ENCODE measurements around the gene DHRS13. TPM values are rescaled to one million over a fixed set of nuclear protein-coding genes. Genes with fewer than 3 reads are reported as not detected.
"Not testable (repeated sequence)": the region's sequence is repeated elsewhere in the genome, so short reads cannot be mapped to it uniquely, and the experiment has no call there.

Gene DHRS13
- total RNA-seq, 1 donor from 2014 or later: 10.1 TPM

- DNase-seq: no peak
Observed at GRCh38 chr17:28901866-28902818, 737 bp downstream of the DHRS13 start.

- no peak for DNase-seq
Observed at GRCh38 chr17:28900986-28901726, 1.7 kb downstream of the DHRS13 start.

GRCh38 chr17:28899212-28899815 lies 3.6 kb downstream of the DHRS13 start:
- no peak for DNase-seq

DNA sequence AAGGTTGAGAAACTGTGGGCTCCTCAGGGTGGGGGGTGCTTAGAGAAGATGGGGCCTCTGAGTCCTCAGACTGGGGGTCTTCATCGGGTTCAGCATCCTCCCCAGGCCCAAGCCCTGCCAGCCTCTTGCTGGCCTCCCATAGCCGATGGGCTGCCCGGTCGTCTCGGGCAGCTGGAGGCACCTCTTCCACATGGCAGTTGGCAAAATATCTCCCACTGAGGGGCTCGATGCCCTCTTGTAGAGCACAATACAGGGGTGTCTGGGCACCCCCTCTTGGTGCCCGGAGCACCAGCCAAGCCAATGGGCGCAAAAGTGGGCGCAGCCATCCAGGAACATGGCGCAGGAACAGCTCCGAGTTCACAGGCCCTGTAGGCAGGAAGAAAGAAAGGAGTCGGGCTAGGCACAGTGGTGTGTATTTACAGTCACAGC lies 4.3 kb downstream of the DHRS13 start:
- DNase-seq: no peak

DNA sequence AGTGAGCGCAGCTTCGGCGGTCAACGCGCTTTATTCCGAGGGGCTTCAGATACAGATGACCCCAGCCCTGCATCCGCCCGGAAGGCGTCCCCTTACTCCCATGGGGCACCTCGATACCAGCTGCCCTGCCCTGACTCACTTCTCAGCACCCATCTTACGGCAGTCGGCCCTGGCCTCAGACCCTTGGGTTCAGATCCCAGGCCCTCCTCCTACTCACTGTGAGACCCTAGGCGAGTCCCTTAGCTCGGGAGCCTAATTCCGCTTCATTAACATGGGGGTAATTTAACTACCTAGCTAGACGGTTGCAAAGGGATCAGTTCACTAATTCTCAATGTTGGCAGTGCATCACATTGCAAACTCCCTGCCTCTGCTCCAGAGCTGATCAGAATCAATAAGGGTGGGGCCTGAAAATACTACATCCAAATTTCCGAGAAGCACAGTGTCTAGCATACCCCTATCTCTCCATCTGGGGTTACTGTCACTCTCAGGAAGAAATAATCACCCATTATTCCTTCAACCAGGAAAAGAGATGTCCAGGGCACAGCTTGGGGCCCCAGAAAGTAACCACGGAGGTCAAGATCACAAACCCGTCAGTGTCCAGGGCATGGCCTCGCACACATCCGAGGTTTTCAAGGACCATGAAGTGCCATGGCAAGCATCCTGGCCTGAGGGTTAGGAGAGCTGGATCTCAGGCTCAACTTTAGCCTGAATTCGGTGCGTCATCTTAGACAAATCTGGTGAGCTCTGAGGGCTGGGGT lies 4.9 kb downstream of the DHRS13 start:
- DNase-seq: no peak

DNA sequence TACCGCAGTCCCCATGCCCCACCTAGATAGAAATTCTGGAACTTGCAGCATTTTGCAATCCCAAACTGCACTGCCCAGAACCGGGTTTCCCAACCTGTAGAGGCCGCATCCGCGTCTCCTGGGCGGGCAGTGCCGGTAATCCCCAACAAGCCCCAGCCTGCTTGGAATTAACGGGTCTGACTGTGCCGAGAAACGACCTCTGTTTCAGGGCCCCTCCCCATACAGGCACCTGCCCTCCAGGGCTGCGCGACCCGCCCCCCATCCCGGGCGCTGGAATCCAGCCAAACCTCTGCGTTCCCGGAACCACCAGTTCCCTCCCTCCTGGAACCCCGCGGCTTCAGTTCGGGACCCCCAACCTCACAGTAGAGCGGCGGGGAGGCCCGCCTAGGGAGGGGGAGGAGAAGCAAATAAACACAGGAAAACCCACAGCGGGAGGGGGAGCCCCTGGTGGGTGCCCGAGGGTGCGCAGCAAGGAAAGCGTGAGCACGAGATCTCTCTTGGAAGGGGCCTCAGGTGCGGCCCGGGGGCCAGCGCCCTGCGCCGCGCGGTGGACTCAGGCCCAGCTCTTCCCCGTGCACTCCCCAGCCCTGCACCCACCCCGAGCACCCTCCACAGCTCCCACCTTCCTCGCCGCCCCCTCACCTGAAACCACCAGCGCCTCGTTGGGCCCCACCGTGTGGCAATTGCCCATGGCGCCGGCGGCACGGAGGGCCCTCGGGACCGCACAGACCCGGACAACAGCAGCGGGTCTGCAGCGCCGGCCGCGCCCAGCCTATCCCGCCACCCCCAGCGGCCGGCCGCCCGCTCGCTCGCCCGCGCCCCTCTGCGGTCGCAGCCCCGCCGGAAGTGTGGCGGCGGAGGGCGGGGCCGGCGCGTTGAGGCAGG lies 5.8 kb downstream of the DHRS13 start, which contains the start of gene FLOT2:
Gene FLOT2 (minus strand): TSS at position 850 of the 885 bp plus-strand sequence. CDS start 159 bp downstream, at position 691.
- DNase-seq: peak; percentile 42

GRCh38 chr17:28896491-28896883 lies 6.4 kb downstream of the DHRS13 start:
- DNase-seq: no peak

GRCh38 chr17:28895794-28896447 lies 7.0 kb downstream of the DHRS13 start:
- DNase-seq: no peak

DNA sequence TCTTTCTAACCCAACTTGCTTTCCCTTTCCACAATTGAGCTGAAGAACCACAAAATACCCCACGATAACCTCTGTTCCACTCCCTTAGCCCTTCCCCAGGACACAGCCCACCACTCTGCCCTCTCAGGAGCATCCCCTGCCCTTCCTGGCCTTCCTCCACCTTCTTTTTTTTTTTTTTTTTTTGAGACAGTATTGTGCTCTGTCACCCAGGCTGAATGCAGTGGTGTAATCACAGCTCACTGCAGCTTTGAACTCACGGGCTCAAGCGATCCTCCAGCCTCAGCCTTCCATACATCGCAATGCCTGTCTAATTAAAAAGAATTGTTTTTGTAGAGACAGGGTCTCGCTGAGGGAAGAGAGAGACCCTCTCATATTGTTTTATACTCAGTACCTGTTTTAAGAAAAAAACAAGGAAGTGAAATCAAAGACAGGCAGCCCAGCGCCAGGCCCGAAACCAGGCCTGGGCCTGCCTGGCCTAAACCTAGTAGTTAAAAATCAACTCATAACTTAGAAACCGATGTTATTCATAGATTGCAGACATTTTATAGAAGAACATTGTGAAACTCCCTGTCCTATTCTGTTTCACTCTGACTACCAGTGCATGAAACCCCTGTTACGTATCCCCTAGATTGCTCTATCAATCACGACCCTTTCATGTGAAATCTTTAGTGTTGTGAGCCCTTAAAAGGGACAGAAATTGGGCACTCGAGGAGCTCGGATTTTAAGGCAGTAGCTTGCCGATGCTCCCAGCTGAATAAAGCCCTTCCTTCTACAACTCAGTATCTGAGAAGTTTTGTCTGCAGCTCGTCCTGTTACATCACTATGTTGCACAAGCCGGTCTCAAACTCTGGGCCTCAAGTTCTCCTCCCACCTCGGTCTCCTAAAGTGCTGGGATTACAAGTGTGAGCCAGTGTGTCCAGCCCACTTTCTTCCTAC lies 9.4 kb downstream of the DHRS13 start:
- DNase-seq: not testable (repeated sequence)

GRCh38 chr17:28892024-28892423 lies 10.9 kb downstream of the DHRS13 start:
- no peak for DNase-seq

- no peak for DNase-seq
Observed at GRCh38 chr17:28891201-28891600, 11.7 kb downstream of the DHRS13 start.

DNA sequence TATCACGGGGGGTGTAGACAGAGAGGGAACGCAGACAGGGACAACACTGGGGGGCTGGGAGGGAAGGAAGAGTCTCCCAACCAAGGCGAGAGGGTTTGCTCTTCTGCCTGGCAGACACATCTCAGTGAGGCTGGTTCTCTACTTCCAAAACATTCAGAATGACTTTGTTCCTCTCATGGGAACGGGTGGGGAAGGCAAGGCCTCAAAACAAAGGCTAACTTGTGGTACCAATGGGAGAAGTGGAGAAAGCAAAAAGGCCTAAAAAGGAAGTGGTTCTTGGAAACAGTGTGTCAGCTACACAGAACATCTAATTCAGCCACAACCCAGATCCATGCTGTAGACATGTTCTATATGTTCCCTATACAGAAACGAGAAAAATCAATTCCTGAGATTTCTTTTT lies 12.9 kb downstream of the DHRS13 start:
- no peak for DNase-seq

DNA sequence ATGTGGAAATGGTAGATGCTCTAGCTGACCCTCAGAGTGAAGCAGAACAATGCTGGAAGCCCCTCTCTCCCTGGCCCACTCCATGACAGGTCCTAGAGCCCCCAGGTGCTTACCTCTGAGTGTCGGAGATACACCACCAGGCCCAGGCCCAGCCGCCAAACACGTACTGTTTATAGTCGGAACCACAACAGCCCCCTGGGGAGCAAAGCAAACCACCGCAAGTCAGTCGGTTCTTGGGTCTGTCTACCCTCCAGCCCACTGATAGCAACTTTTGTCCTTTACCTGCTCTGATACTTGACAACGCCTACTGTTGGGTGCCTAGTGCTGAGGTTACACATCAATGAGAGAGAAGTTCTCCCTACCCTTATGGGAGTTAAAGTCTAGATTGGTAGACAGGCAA lies 14.0 kb downstream of the DHRS13 start:
- no peak for DNase-seq

- DNase-seq: no peak
Observed at GRCh38 chr17:28887871-28888471, 14.9 kb downstream of the DHRS13 start.

DNA sequence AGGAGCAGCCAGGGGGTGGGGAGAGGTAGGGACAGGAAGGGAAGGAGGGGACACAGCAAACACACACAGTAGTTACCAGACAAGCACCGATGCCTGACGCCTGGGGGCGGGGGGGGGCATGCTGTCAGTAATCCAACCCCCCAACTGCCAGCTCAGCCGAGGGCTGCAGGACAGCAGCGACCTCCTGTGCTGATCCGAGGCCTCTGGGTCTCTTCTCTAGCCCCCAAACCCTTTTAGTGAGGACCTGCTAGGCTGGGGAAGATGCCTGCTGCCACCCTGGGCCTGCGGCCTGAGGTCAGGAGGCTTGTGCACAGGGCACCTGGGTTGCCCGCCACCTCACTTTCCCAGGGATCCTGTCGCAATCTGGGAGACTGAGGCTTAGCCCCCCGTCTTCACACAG lies 16.9 kb downstream of the DHRS13 start:
- DNase-seq: no peak

DNA sequence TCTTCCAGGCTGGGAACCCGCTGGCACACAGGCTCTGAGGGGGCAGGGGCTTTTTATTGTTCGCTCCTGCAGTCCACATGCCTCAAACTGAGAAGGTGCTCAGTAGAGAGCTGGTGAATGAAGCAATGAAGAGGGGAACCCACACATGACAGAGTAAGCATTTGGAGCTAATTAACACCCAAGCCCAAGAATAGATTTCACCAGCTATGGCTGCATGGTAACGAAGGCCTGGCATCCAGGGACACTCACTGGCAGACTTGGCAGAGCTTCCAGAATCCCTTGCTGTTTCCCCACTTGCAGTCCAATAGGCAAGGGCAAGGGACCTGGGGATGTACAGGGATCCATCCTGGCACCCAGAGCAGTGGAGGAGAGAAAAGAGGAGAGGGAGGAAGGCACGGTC lies 17.5 kb downstream of the DHRS13 start:
- no peak for DNase-seq

GRCh38 chr17:28883967-28884702 lies 18.7 kb downstream of the DHRS13 start:
- no peak for DNase-seq

Measured in skin of body (tissue), 2 donors.